NB4 (cell line): ENCODE results near the gene EVI2B.

ENCODE experiments used
- DNase-seq: peaks from one replicate; pipeline ENCODE4 v3.0.0; 2010; ENCODE audit warnings: low read depth
- H3K4me3 ChIP-seq: one replicate; pipeline ENCODE4 v1.5.1; 2011; ENCODE audit warnings: mild to moderate bottlenecking, low read depth, low read length, moderate library complexity
- MYC ChIP-seq: IDR thresholded peaks from 2 replicates; pipeline ENCODE4 v1.6.1; 2011; ENCODE audit warnings: low read depth, low read length
- POLR2A ChIP-seq: IDR thresholded peaks from 2 replicates; pipeline ENCODE4 v1.6.1; 2011; ENCODE audit warnings: mild to moderate bottlenecking; ENCODE audit not compliant: insufficient read length; ENCODE audit errors: extremely low read depth
- TF ChIP-seq, protein P1 (sequence below): IDR thresholded peaks from 2 replicates; pipeline ENCODE4 v1.6.1; 2011; ENCODE audit warnings: low read depth, low read length
- TF ChIP-seq, protein P2 (sequence below): IDR thresholded peaks from one replicate; pipeline ENCODE4 v1.5.1; 2012; ENCODE audit warnings: low read depth, low read length

EVI2B gene

GRCh38 chr17:31321481-31321880 is 7.6 kb upstream of the EVI2B start, which contains the start of gene EVI2A:
Gene EVI2A (minus strand): TSS chr17:31321622. CDS start chr17:31319013, 2,609 bp downstream.
- TF ChIP-seq, protein P1, sequence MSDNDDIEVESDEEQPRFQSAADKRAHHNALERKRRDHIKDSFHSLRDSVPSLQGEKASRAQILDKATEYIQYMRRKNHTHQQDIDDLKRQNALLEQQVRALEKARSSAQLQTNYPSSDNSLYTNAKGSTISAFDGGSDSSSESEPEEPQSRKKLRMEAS, result peak; percentile 98
- TF ChIP-seq POLR2A (no peak), MYC (peak; percentile 95)
- TF ChIP-seq, protein P2, sequence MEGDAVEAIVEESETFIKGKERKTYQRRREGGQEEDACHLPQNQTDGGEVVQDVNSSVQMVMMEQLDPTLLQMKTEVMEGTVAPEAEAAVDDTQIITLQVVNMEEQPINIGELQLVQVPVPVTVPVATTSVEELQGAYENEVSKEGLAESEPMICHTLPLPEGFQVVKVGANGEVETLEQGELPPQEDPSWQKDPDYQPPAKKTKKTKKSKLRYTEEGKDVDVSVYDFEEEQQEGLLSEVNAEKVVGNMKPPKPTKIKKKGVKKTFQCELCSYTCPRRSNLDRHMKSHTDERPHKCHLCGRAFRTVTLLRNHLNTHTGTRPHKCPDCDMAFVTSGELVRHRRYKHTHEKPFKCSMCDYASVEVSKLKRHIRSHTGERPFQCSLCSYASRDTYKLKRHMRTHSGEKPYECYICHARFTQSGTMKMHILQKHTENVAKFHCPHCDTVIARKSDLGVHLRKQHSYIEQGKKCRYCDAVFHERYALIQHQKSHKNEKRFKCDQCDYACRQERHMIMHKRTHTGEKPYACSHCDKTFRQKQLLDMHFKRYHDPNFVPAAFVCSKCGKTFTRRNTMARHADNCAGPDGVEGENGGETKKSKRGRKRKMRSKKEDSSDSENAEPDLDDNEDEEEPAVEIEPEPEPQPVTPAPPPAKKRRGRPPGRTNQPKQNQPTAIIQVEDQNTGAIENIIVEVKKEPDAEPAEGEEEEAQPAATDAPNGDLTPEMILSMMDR, result no peak
- DNase-seq, result peak; percentile 95
- H3K4me3 ChIP-seq, result peak within 1 kb of the TSS; percentile 79

GRCh38 chr17:31320791-31321190 is 6.9 kb upstream of the EVI2B start:
- peak overlapping the region; percentile 79 for H3K4me3 ChIP-seq
- DNase-seq, result peak; percentile 53

GRCh38 chr17:31320241-31320640 is 6.4 kb upstream of the EVI2B start:
- DNase-seq, result peak; percentile 24
- TF ChIP-seq, protein P2, result no peak
- TF ChIP-seq POLR2A (no peak), MYC (no peak)
- TF ChIP-seq, protein P1, result no peak
- peak overlapping the region; percentile 79 for H3K4me3 ChIP-seq

More at GRCh38 chr17:31320791-31321190, 6.9 kb upstream of the EVI2B start:
- TF ChIP-seq MYC (no peak), POLR2A (no peak)
- TF ChIP-seq, protein P2, result no peak
- TF ChIP-seq, protein P1, result no peak

- DNase-seq, result peak; percentile 62
- peak overlapping the region; percentile 79 for H3K4me3 ChIP-seq
- no peak for TF ChIP-seq MYC
- TF ChIP-seq, protein P2, result no peak
- TF ChIP-seq, protein P1, result no peak
- TF ChIP-seq POLR2A, result no peak
These were observed 5.2 kb upstream of the EVI2B start for GRCh38 chr17:31318851-31319661.

- peak; percentile 90 for DNase-seq
- H3K4me3 ChIP-seq, result peak overlapping the region; percentile 79
- TF ChIP-seq MYC (no peak), POLR2A (no peak)
- TF ChIP-seq, protein P1, result no peak
- TF ChIP-seq, protein P2, result no peak
These were observed 4.5 kb upstream of the EVI2B start for GRCh38 chr17:31318298-31318801.
